SK-N-SH (cell line): Measurements from ENCODE around the gene FHOD3.

Experiments
- YY1 ChIP-seq: IDR thresholded peaks from 2 replicates; pipeline ENCODE4 v1.4.0; 2012; ENCODE audit warnings: low read depth, mild to moderate bottlenecking
- TF ChIP-seq, protein P1 (sequence below): fragments of 200-600 bp; sonication (generic); IDR thresholded peaks from 2 replicates; pipeline ENCODE4 v1.6.1; 2017; ENCODE audit warnings: antibody characterized with exemption, mild to moderate bottlenecking, moderate library complexity
- TF ChIP-seq, protein P2 (sequence below): IDR thresholded peaks from 2 replicates; pipeline ENCODE4 v1.4.0; 2012; ENCODE audit warnings: low read depth, borderline replicate concordance
- TF ChIP-seq, protein P3 (sequence below): fragments of 150-350 bp; IDR thresholded peaks from 2 replicates; pipeline ENCODE4 v1.6.1; 2016; ENCODE audit warnings: mild to moderate bottlenecking, low read depth, low read length

DNA sequence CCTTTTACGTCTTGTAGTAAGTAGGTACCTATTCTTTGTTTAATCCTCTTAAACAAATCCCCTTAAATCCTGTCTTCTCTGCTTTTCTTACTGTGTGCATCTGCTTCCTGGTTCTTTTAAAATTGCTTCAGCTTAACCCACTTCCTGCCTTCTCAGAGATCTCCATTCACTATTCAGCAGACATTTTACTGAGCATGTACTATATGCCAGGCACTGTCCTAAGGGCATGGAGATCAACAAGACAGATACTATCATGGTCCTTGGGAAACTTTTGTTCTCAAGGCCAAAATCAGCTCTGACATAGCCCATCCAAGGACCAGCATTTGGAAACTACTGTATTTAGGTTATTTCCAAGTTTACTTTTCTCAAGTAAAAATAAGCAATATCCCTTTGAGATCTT, 303.8 kb downstream of the FHOD3 start:
- TF ChIP-seq, protein P1, sequence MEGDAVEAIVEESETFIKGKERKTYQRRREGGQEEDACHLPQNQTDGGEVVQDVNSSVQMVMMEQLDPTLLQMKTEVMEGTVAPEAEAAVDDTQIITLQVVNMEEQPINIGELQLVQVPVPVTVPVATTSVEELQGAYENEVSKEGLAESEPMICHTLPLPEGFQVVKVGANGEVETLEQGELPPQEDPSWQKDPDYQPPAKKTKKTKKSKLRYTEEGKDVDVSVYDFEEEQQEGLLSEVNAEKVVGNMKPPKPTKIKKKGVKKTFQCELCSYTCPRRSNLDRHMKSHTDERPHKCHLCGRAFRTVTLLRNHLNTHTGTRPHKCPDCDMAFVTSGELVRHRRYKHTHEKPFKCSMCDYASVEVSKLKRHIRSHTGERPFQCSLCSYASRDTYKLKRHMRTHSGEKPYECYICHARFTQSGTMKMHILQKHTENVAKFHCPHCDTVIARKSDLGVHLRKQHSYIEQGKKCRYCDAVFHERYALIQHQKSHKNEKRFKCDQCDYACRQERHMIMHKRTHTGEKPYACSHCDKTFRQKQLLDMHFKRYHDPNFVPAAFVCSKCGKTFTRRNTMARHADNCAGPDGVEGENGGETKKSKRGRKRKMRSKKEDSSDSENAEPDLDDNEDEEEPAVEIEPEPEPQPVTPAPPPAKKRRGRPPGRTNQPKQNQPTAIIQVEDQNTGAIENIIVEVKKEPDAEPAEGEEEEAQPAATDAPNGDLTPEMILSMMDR: no peak
- TF ChIP-seq, protein P2, sequence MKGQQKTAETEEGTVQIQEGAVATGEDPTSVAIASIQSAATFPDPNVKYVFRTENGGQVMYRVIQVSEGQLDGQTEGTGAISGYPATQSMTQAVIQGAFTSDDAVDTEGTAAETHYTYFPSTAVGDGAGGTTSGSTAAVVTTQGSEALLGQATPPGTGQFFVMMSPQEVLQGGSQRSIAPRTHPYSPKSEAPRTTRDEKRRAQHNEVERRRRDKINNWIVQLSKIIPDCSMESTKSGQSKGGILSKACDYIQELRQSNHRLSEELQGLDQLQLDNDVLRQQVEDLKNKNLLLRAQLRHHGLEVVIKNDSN: no peak
- no peak for TF ChIP-seq YY1
- TF ChIP-seq, protein P3, sequence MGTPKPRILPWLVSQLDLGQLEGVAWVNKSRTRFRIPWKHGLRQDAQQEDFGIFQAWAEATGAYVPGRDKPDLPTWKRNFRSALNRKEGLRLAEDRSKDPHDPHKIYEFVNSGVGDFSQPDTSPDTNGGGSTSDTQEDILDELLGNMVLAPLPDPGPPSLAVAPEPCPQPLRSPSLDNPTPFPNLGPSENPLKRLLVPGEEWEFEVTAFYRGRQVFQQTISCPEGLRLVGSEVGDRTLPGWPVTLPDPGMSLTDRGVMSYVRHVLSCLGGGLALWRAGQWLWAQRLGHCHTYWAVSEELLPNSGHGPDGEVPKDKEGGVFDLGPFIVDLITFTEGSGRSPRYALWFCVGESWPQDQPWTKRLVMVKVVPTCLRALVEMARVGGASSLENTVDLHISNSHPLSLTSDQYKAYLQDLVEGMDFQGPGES: no peak
